ENCODE measurements around the gene SSX2IP.

The SSX2IP gene, protein sequence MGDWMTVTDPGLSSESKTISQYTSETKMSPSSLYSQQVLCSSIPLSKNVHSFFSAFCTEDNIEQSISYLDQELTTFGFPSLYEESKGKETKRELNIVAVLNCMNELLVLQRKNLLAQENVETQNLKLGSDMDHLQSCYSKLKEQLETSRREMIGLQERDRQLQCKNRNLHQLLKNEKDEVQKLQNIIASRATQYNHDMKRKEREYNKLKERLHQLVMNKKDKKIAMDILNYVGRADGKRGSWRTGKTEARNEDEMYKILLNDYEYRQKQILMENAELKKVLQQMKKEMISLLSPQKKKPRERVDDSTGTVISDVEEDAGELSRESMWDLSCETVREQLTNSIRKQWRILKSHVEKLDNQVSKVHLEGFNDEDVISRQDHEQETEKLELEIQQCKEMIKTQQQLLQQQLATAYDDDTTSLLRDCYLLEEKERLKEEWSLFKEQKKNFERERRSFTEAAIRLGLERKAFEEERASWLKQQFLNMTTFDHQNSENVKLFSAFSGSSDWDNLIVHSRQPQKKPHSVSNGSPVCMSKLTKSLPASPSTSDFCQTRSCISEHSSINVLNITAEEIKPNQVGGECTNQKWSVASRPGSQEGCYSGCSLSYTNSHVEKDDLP

DNA sequence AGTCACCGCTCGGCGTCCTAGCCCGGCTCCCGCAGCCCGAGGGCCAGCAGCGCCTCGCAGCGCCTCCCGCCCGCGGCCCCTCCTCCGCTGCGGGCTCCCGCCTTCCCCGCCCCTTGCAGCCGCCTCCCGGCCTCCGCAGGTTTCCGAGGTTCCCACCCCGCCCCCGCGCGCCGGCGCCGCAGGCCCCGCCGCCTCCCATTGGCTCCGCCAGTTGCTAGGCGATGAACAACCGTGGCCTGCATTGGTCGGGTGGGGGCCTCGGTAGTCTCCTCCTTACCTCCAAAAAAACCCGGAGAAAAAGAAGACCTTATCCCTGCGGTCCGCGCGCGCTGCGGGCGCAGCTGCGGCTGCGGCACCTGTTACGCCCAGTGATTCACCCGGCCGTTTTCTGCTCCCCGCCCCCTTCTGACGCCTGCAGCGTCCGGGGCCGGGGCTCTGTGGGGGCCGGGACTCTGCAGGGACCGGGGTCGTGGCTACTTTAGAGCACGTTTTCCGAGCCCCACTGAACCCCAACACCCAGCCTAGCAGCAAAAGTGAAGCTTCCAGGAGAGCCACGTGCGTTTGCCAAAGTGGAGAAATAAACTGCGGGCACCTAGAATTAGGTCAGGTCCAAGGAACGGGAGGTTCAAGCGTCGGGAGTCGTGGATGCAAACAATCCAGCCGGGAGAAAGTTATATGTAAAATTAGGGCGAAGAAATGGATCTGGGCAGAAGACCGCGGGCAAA is at the start of gene SSX2IP:
SSX2IP (minus strand) TSS at position 65 of the 725 bp plus-strand sequence. CDS start 19,242 bp downstream, outside the sequence.
- TF ChIP-seq, protein P1, sequence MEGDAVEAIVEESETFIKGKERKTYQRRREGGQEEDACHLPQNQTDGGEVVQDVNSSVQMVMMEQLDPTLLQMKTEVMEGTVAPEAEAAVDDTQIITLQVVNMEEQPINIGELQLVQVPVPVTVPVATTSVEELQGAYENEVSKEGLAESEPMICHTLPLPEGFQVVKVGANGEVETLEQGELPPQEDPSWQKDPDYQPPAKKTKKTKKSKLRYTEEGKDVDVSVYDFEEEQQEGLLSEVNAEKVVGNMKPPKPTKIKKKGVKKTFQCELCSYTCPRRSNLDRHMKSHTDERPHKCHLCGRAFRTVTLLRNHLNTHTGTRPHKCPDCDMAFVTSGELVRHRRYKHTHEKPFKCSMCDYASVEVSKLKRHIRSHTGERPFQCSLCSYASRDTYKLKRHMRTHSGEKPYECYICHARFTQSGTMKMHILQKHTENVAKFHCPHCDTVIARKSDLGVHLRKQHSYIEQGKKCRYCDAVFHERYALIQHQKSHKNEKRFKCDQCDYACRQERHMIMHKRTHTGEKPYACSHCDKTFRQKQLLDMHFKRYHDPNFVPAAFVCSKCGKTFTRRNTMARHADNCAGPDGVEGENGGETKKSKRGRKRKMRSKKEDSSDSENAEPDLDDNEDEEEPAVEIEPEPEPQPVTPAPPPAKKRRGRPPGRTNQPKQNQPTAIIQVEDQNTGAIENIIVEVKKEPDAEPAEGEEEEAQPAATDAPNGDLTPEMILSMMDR (IDR thresholded peaks at IDR 0.05; ENCODE audit: low read depth, low read length), result no peak
- DNase-seq (ENCODE audit: extremely low read depth, low read depth), result peak; percentile 85

DNA sequence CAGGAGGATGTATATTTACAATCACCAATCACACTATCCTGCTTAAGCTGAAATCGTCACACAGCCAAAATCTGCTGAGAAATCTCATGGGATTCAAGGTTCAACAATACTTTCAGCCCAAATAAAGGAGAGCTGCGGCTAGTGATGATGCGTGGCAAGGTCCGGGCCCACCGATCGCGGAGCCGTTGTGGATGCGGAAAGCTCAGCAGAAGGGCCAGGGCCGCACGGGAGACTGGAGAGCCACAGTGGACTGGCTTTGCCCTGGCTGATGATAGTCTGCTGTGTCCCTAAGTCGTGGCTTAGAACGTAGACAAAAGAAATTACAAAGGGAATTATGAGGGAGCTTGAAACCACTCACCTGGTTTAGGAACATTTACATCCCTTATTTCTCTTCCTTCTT is 48.0 kb upstream of the SSX2IP start:
- no peak for DNase-seq (ENCODE audit: extremely low read depth, low read depth)
- TF ChIP-seq, protein P1 (IDR thresholded peaks at IDR 0.05; ENCODE audit: low read depth, low read length), result no peak

DNA sequence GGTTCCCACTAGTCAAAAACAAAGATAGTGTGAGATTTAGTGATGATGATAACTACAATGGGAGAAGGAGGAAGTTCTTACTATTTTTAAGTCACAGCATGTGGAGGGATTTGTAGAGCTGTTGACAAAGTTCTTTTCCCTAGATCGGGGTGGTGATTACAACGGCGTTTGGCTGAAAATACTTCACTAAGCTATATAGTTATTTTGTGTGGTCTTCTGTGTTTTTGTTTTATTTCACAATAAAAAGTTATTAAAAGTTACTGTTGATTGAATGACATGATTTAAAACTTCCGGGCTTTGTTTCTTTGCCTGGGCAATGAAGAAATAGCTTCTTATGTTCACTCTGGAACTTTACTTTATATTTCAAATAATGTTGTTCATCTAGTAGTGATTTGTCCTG is 47.3 kb upstream of the SSX2IP start:
- TF ChIP-seq, protein P1 (IDR thresholded peaks at IDR 0.05; ENCODE audit: low read depth, low read length), result no peak
- no peak for DNase-seq (ENCODE audit: extremely low read depth, low read depth)

DNA sequence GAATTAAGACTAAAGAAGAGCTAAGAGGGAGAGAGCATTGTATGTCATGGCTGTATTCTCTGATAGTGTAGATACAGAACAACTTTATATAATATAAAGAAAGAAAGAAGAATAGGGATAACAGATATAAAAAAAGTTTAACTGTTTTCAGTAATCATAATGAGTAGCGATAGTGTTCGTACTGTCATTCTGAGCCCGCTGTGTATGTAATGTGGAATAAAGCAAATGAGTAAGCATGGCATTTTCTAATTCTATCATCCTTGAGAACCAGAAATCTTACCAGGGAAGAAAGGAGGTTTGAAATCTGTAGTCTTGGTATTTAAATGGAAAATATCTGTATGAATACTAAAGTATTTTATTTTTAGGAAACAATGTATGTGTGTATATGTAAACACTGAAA is 46.7 kb upstream of the SSX2IP start:
- no peak for DNase-seq (ENCODE audit: extremely low read depth, low read depth)
- TF ChIP-seq, protein P1 (IDR thresholded peaks at IDR 0.05; ENCODE audit: low read depth, low read length), result no peak

DNA sequence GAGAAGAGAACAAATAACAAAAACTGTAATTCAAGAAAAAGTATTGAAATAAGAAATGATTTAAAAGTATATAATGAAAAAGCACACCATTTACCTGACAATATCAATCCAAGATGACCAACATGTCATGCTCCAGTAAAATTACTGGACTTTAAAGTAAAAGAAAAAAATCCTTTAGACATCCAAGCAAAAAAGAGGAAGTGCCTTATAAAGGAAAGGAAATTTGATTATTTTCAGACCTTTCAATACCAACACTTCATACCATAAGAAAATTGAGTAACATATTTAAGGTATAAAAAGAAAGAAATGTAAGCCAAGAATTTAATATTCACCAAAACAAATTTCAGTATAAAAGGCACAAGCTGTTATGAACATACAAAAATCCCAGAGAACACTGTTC is 46.2 kb upstream of the SSX2IP start:
- DNase-seq (ENCODE audit: extremely low read depth, low read depth), result no peak
- TF ChIP-seq, protein P1 (IDR thresholded peaks at IDR 0.05; ENCODE audit: low read depth, low read length), result no peak

- TF ChIP-seq, protein P1 (IDR thresholded peaks at IDR 0.05; ENCODE audit: low read depth, low read length), result no peak
- no peak for DNase-seq (ENCODE audit: extremely low read depth, low read depth)
Measured at GRCh38 chr1:84735483-84735882, 45.2 kb upstream of the SSX2IP start.

GRCh38 chr1:84732520-84732919 is 42.3 kb upstream of the SSX2IP start:
- no peak for DNase-seq (ENCODE audit: extremely low read depth, low read depth)
- TF ChIP-seq, protein P1 (IDR thresholded peaks at IDR 0.05; ENCODE audit: low read depth, low read length), result no peak

Data from AG09319 (cell line).